Thyroid gland (tissue), 4 donors: ENCODE measurements around the gene VAMP5. TPM values are rescaled to one million over a fixed set of nuclear protein-coding genes. Genes with fewer than 3 reads are reported as not detected.
"Not testable (repeated sequence)": the region's sequence is repeated elsewhere in the genome, so short reads cannot be mapped to it uniquely, and the experiment has no call there.

ENCODE experiments used
- DNase-seq, 2 donors: peaks; one replicate each; pipeline ENCODE4 v3.0.0-alpha.2; 2019
- H3K27ac ChIP-seq, 3 donors: fragments of 200-600 bp; sonication (generic); 1 replicate in 2 of 3; 2 replicates in 1 of 3; pipeline ENCODE4 v1.5.1; 2016 to 2019; ENCODE audit warnings: mild to moderate bottlenecking in 1 of 3, moderate library complexity in 1 of 3
- H3K27me3 ChIP-seq: fragments of 200-600 bp; sonication (generic); one replicate; pipeline ENCODE4 v1.5.1; 2019
- H3K36me3 ChIP-seq, 2 donors: fragments of 200-600 bp; sonication (generic); one replicate each; pipeline ENCODE4 v1.5.1; 2016 to 2019
- H3K4me1 ChIP-seq, 2 donors: fragments of 200-600 bp; sonication (generic); one replicate each; pipeline ENCODE4 v1.5.1; 2017 to 2019
- H3K4me3 ChIP-seq, 3 donors: fragments of 200-600 bp; sonication (generic); replicated peaks in 1 of 3; 1 replicate in 2 of 3; 2 replicates in 1 of 3; pipeline ENCODE4 v1.5.1; 2016; ENCODE audit warnings: mild to moderate bottlenecking in 1 of 3
- H3K9me3 ChIP-seq: fragments of 200-600 bp; sonication (generic); one replicate; pipeline ENCODE4 v1.5.1; 2017
- POLR2A ChIP-seq, 2 donors: fragments of 450-650 bp; IDR thresholded peaks; one replicate each; pipeline ENCODE4 v1.6.1; 2017; ENCODE audit warnings: antibody characterized with exemption in 2 of 2, mild to moderate bottlenecking in 2 of 2, moderate library complexity in 1 of 2
- WGBS, 2 donors: methylation state at CpG; one replicate each; pipeline ENCODE4 v1.1.5; 2017; 5-methylcytosine and 5-hydroxymethylcytosine counted together
- intact Hi-C: fragments of 100-400 bp; cut with DNase I; formaldehyde crosslinking; loops from one replicate; pipeline ENCODE4 v1.15.1; 2023
- total RNA-seq, 4 donors: library from RNA; depleted of rRNA; stranded (reverse); fragments of >200 nt; gene quantifications; one replicate each; pipeline ENCODE4 v1.2.3, GENCODE V29; 2016
- TF ChIP-seq, protein P1 (sequence below), 6 experiments: fragments of 200-600 bp in 3 of 6; fragments of 450-650 bp in 3 of 6; sonication (generic) in 3 of 6; IDR thresholded peaks; one replicate each; pipeline ENCODE4 v1.5.1; 2016 to 2019; ENCODE audit warnings: antibody characterized with exemption in 6 of 6, mild to moderate bottlenecking in 2 of 6, inconsistent platforms in 1 of 6, moderate library complexity in 1 of 6

VAMP5 gene
- total RNA-seq, 4 donors from 2014 or later, result 13.6 to 41.3 (median 20.7) TPM

DNA sequence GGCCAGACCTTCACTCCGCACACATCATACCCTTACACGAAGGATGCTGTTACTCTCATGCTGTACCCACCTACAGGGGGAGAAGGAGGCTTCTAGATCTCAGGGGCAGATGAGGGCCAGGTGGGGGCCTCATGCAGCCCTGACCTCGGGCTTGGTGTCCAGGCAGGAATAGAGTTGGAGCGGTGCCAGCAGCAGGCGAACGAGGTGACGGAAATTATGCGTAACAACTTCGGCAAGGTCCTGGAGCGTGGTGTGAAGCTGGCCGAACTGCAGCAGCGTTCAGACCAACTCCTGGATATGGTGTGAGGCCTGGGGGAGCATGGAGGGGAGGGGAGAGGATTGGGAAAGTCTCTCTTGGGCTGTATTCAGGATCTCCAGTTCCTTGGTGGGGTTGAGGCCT is 7.3 kb downstream of the VAMP5 start:
- H3K27ac ChIP-seq, result peak overlapping the region; percentile 63 to 88 (median 73)
- 79 to 82% methylated on average over 12 of the region's 12 CpGs for WGBS, 2 donors
- no peaks in the 10 kb centered on the region for H3K36me3 ChIP-seq
- no peaks in the 10 kb centered on the region for H3K9me3 ChIP-seq
- intact Hi-C loops, result no loop called here
- TF ChIP-seq, protein P1, sequence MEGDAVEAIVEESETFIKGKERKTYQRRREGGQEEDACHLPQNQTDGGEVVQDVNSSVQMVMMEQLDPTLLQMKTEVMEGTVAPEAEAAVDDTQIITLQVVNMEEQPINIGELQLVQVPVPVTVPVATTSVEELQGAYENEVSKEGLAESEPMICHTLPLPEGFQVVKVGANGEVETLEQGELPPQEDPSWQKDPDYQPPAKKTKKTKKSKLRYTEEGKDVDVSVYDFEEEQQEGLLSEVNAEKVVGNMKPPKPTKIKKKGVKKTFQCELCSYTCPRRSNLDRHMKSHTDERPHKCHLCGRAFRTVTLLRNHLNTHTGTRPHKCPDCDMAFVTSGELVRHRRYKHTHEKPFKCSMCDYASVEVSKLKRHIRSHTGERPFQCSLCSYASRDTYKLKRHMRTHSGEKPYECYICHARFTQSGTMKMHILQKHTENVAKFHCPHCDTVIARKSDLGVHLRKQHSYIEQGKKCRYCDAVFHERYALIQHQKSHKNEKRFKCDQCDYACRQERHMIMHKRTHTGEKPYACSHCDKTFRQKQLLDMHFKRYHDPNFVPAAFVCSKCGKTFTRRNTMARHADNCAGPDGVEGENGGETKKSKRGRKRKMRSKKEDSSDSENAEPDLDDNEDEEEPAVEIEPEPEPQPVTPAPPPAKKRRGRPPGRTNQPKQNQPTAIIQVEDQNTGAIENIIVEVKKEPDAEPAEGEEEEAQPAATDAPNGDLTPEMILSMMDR (IDR thresholded peaks at IDR 0.05), result no peak
- TF ChIP-seq POLR2A (IDR thresholded peaks at IDR 0.05), result no peak
- H3K4me3 ChIP-seq, result no peak overlapping the region
- H3K4me1 ChIP-seq, result peaks cover 36 to 70% of the 10 kb centered on the region in 2 donors
- no peak for DNase-seq
- no peaks in the 10 kb centered on the region for H3K27me3 ChIP-seq

DNA sequence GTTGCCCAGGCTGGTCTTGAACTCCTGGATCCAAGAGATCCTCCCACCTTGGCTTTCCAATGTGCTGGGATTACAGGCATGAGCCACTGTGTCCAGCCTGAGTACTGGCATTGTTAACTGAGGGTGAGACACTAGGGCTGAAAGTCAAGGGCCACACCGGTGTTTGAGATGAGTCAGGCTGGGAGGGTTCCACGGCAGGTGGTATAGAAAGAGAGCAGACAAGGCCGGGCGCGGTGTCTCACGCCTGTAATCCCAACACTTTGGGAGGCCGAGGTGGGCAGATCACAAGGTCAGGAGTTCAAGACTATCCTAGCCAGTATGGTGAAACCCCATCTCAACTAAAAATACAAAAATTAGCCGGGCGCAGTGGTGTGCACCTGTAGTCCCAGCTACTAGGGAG is 8.1 kb downstream of the VAMP5 start:
- Histone ChIP-seq H3K27ac (peak overlapping the region in 2 of 3 donors; percentile 73 to 88), H3K4me1 (peaks cover 39 to 68% of the 10 kb centered on the region in 2 donors)
- H3K4me3 ChIP-seq, H3K9me3 ChIP-seq, DNase-seq, H3K27me3 ChIP-seq, intact Hi-C loops, H3K36me3 ChIP-seq: not testable (repeated sequence)
- WGBS, 2 donors, result 96 to 97% methylated on average over 9 of the region's 9 CpGs

DNA sequence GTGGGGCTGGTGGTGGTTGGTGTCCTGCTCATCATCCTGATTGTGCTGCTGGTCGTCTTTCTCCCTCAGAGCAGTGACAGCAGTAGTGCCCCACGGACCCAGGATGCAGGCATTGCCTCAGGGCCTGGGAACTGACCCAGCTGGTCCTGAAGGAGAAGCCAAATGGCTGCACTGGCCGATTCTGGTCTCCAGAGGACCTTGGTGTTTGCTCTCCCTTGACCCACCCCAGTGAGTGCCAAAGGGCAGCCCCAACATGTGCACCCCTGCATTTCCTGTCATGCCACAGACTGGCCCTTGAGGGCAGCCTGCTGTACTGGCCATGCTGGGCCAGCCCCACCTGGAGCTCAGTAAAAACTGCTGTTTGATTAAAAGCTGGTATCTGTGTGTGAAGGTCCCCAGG is 8.8 kb downstream of the VAMP5 start:
- 74 to 84% methylated on average over 3 of the region's 3 CpGs for WGBS, 2 donors
- H3K4me1 ChIP-seq, result peaks cover 39 to 64% of the 10 kb centered on the region in 2 donors
- peak overlapping the region in 1 of 3 donors; percentile 24 for H3K27ac ChIP-seq

DNA sequence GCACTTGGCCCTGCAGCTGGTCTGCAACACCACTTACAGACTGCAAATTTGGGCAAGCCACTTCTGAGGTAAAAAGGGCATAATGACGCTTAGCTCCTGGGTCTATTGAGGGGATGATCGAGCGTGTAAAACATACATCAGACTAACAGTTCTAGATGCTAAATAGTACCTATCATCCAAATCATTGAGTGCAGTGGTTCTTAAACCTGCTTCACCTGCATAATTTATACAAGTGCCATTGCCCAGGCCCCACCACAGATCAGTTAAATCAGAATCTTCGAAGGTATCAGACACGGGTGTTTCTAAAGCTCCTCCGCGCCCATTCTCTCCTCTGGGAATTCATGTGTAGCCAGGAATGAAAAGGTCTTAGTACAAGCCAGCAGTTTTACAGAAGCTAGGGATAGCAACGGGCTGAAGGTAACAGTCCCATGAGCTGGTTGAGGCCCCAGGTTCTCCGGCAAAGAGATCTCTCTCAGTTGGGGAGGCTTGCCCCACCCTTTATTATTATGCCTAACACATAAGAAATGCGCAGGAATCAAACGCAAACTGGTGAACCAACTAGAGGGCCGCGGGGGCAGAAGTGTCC is 10.6 kb downstream of the VAMP5 start:
- peak overlapping the region; percentile 84 to 95 (median 95) for H3K27ac ChIP-seq
- peaks cover 6 to 12% of the 10 kb centered on the region in 2 donors for H3K36me3 ChIP-seq
- H3K4me3 ChIP-seq, result peak overlapping the region in 2 of 3 donors; percentile 12 to 61
- intact Hi-C loops, result no loop called here
- peaks cover 36 to 46% of the 10 kb centered on the region in 2 donors for H3K4me1 ChIP-seq
- DNase-seq, result peak; percentile 33 to 45
- WGBS, 2 donors, result 4 to 13% methylated on average over 13 of the region's 13 CpGs
- H3K9me3 ChIP-seq, result no peaks in the 10 kb centered on the region
- TF ChIP-seq POLR2A (IDR thresholded peaks at IDR 0.05), result no peak
- TF ChIP-seq, protein P1 (IDR thresholded peaks at IDR 0.05), result no peak
- H3K27me3 ChIP-seq, result no peaks in the 10 kb centered on the region

More for the DNA sequence above, 8.8 kb downstream of the VAMP5 start:
- H3K4me3 ChIP-seq, result no peak overlapping the region
- intact Hi-C loops, result no loop called here
- TF ChIP-seq, protein P1 (IDR thresholded peaks at IDR 0.05), result no peak
- TF ChIP-seq POLR2A (IDR thresholded peaks at IDR 0.05), result no peak
- peaks cover 6 to 7% of the 10 kb centered on the region in 2 donors for H3K36me3 ChIP-seq
- H3K9me3 ChIP-seq, result no peaks in the 10 kb centered on the region
- no peak for DNase-seq
- H3K27me3 ChIP-seq, result no peaks in the 10 kb centered on the region

DNA sequence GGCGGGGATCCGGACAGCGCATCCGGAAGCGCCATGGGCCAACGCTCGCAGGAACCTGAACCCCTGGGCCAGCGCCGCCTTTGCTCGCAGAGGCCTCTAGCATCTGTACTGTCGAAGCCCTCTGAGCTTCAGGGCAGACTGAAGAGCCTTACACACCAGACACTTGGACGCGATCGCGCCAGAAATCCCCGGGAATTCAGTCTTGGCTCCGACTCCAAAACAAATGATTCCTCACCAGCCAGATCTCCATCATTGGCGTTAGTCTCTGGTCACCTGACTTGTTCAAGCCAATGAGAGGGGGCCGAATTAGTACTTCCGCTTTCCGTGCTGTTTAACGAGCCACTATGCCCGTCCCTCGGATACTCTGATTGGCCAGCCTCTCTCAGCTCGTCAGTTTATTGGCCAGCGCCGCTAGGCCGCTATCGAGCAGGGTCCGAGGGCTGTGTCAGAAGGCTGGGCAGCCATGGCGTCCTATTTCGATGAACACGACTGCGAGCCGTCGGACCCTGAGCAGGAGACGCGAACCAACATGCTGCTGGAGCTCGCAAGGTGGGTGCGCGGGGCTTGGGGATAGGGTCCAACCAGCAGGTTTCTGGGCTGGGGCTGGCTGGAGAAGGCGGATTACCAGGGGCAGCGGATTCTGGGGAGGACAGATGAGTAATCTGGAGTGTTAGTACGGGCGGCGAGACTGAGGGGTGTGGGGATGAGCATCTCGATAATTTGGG is 11.2 kb downstream of the VAMP5 start, which contains the start of gene RNF181:
RNF181 (plus strand) TSS at position 445 of the 725 bp plus-strand sequence; CDS start at position 464, 19 bp downstream.
- intact Hi-C loops, result no loop called here

More for the DNA sequence above, 11.2 kb downstream of the VAMP5 start, which contains the start of gene RNF181:
- Histone ChIP-seq H3K9me3 (no peaks in the 10 kb centered on the region), H3K4me3 (peak within 1 kb of the TSS; percentile 61 to 72 (median 62)), H3K27ac (peak within 1 kb of the TSS; percentile 84 to 95 (median 95)), H3K36me3 (peaks cover 6 to 12% of the 10 kb centered on the region in 2 donors), H3K4me1 (peaks cover 29 to 40% of the 10 kb centered on the region in 2 donors), H3K27me3 (no peaks in the 10 kb centered on the region)
- DNase-seq, result peak; percentile 96 to 97
- peak; percentile 23 to 86 for TF ChIP-seq POLR2A (IDR thresholded peaks at IDR 0.05)
- TF ChIP-seq, protein P1 (IDR thresholded peaks at IDR 0.05), result no peak
- 0% methylated on average over 14 to 38 of the region's 47 CpGs for WGBS, 2 donors
